HUES6 (cell line): ENCODE data around the gene MAP1B.

Experiments used
- H3K27ac ChIP-seq: 2 replicates; pipeline ENCODE4 v1.7.0; 2013; ENCODE audit warnings: low read depth, mild to moderate bottlenecking, low read length, inconsistent platforms
- H3K27me3 ChIP-seq: 2 replicates; pipeline ENCODE4 v1.6.1; 2013; ENCODE audit warnings: low read length; ENCODE audit not compliant: control insufficient read depth, insufficient read depth
- H3K36me3 ChIP-seq: 2 replicates; pipeline ENCODE4 v1.6.1; 2013; ENCODE audit warnings: low read length; ENCODE audit not compliant: control insufficient read depth, insufficient read depth
- H3K4me1 ChIP-seq: 2 replicates; pipeline ENCODE4 v1.6.1; 2013; ENCODE audit warnings: low read length; ENCODE audit not compliant: control insufficient read depth, insufficient read depth
- H3K4me3 ChIP-seq: 2 replicates; pipeline ENCODE4 v1.5.1; 2013; ENCODE audit warnings: low read depth, low read length
- H3K9ac ChIP-seq: one replicate; pipeline ENCODE4 v1.6.1; 2013; ENCODE audit warnings: mild to moderate bottlenecking, low read length
- H3K9me3 ChIP-seq: 2 replicates; pipeline ENCODE4 v1.6.1; 2013; ENCODE audit warnings: low read depth, low read length; ENCODE audit not compliant: control insufficient read depth, insufficient read depth

Gene MAP1B

GRCh38 chr5:72248410-72248981 lies 141.2 kb downstream of the MAP1B start:
- H3K36me3 ChIP-seq = peaks cover 3% of the 10 kb centered on the region; the same call in 1 of the 2 replicates
- H3K4me3 ChIP-seq = no peak overlapping the region
- no peaks in the 10 kb centered on the region for H3K27me3 ChIP-seq
- no peaks in the 10 kb centered on the region for H3K9me3 ChIP-seq
- peaks cover 15% of the 10 kb centered on the region for H3K4me1 ChIP-seq
- H3K27ac ChIP-seq = peak overlapping the region; percentile 22; the same call in 1 of the 2 replicates
- H3K9ac ChIP-seq = no peak overlapping the region

GRCh38 chr5:72251386-72251785 lies 144.1 kb downstream of the MAP1B start:
- H3K27ac ChIP-seq = no peak overlapping the region

DNA sequence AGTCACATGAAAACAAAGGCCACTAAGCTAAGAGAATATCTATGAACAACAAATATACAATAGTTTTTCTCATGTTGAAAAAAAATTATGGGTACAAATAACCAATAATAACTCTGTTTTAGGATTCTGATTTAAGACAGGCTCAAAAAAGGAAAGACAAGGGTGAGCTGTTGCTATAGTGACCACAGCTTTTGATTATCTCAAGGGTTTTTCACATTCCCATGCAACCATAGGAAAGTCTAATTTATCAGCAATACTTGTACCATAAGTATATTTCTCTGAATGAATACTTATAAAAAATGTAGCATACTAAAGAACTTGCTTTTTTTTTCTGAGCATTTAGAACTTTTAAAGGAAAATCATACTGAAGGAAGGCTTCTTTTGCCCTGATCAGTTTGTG lies 144.7 kb downstream of the MAP1B start:
- Histone ChIP-seq H3K36me3 (peaks cover 3% of the 10 kb centered on the region; the same call in 1 of the 2 replicates), H3K4me1 (peaks cover 7% of the 10 kb centered on the region), H3K9me3 (no peaks in the 10 kb centered on the region), H3K4me3 (no peak overlapping the region), H3K9ac (no peak overlapping the region), H3K27me3 (no peaks in the 10 kb centered on the region), H3K27ac (no peak overlapping the region)

More at GRCh38 chr5:72251386-72251785, 144.1 kb downstream of the MAP1B start:
- Histone ChIP-seq H3K27me3 (no peaks in the 10 kb centered on the region), H3K4me1 (peaks cover 10% of the 10 kb centered on the region), H3K4me3 (no peak overlapping the region), H3K36me3 (peaks cover 3% of the 10 kb centered on the region; the same call in 1 of the 2 replicates), H3K9me3 (no peaks in the 10 kb centered on the region), H3K9ac (no peak overlapping the region)

DNA sequence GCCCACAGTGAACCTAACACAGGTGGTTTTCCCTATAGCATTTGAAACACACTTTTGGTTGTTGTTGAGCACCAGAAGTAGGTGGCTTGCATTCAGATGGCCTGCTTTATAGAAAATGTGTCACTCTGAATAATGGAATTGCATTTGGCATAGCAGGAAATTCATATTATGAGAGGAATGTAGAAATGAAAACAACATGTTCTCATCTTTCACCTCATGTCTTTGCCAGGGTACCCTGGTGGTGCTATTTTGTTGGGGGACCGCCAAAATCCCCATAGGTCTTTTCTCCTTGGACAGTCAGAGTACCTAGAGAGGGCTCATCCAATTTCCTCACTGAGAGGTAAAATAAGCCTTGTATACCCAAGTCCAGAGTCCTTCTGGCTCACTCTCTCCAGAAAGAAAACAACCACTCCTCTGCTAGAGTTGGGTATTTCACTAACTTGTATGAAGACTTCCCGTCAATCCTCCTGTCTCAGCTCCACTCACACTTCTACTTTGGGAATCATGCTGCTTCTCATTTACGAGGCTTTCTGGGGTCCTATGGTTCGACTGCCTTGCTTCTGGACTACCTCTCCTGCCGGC lies 145.4 kb downstream of the MAP1B start:
- Histone ChIP-seq H3K4me1 (peaks cover 7% of the 10 kb centered on the region), H3K4me3 (no peak overlapping the region)

DNA sequence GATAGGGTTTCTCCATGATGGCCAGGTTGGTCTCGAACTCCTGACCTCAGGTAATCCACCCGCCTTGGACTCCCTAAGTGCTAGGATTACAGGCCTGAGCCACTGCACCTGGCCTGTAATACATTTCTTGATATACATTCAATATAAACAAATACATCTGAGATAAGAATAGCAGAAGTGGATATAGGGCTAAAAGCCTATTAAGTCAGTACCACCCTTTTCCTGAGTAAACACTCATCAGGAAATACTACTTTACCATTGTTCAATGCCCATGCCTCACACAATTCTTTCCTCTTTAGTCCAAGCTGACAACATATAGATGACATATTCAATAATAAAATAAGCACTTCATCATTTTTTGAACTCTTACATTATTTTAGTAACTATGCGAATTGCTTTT lies 148.0 kb downstream of the MAP1B start:
- no peaks in the 10 kb centered on the region for H3K4me1 ChIP-seq
- no peak overlapping the region for H3K4me3 ChIP-seq
- H3K9me3 ChIP-seq = no peaks in the 10 kb centered on the region
- no peak overlapping the region for H3K9ac ChIP-seq
- H3K27ac ChIP-seq = no peak overlapping the region
- peaks cover 3% of the 10 kb centered on the region; the same call in 1 of the 2 replicates for H3K36me3 ChIP-seq
- no peaks in the 10 kb centered on the region for H3K27me3 ChIP-seq

More for the DNA sequence above, 145.4 kb downstream of the MAP1B start:
- peaks cover 3% of the 10 kb centered on the region; the same call in 1 of the 2 replicates for H3K36me3 ChIP-seq
- no peaks in the 10 kb centered on the region for H3K9me3 ChIP-seq
- H3K27me3 ChIP-seq = no peaks in the 10 kb centered on the region
- H3K27ac ChIP-seq = no peak overlapping the region
- H3K9ac ChIP-seq = no peak overlapping the region

DNA sequence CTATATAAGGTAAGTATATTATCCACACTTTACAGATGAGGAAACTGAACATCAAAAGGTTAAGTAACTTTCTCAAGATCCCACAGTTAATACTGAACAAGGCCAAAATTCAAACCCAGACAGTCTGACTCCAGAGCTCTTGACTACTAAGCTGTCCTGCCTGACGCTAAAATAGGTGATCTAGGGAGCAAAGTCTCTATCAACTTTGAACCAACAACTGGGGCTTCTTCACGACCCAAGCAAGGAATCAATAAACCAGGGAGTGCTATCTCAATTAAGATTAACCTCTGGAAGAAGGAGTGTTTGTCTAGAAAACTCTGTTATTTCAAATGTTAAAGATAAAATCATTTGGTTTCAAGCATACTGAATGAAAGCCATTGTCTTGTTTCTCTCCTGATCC lies 148.4 kb downstream of the MAP1B start:
- Histone ChIP-seq H3K4me1 (no peaks in the 10 kb centered on the region), H3K9me3 (no peaks in the 10 kb centered on the region), H3K27me3 (no peaks in the 10 kb centered on the region), H3K36me3 (peaks cover 3% of the 10 kb centered on the region; the same call in 1 of the 2 replicates), H3K4me3 (no peak overlapping the region), H3K27ac (no peak overlapping the region), H3K9ac (no peak overlapping the region)

DNA sequence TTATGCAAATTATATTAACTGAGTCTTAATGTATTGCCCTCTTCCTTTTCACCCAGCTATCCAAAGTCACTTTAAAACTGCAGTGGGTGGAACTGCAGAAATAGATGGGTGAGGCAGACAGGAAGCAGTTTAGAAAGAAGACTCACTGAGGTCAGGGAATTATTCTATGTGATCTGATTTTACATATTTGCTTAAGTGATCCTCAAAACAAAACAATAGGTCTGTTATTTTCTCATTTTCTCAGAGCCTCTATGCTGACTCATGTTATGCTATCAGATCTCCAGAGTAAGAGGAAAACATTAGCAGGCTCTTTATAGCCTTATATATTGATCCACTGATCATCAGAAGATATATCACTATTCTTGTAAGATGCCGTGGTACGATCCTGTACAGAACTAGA lies 149.3 kb downstream of the MAP1B start:
- Histone ChIP-seq H3K4me1 (no peaks in the 10 kb centered on the region), H3K9ac (no peak overlapping the region), H3K4me3 (no peak overlapping the region), H3K9me3 (no peaks in the 10 kb centered on the region), H3K27me3 (no peaks in the 10 kb centered on the region), H3K27ac (no peak overlapping the region), H3K36me3 (peaks cover 3% of the 10 kb centered on the region; the same call in 1 of the 2 replicates)
